HG02943 (cell line): ENCODE measurements around the gene TLE1.

Experiments used
- ATAC-seq: cut with Tn5 transposase; IDR thresholded peaks from one replicate; pipeline ENCODE4 v1.9.1; 2021; ENCODE audit warnings: mild to moderate bottlenecking, low read depth, moderate library complexity; ENCODE audit not compliant: unreplicated experiment

TLE1 gene

DNA sequence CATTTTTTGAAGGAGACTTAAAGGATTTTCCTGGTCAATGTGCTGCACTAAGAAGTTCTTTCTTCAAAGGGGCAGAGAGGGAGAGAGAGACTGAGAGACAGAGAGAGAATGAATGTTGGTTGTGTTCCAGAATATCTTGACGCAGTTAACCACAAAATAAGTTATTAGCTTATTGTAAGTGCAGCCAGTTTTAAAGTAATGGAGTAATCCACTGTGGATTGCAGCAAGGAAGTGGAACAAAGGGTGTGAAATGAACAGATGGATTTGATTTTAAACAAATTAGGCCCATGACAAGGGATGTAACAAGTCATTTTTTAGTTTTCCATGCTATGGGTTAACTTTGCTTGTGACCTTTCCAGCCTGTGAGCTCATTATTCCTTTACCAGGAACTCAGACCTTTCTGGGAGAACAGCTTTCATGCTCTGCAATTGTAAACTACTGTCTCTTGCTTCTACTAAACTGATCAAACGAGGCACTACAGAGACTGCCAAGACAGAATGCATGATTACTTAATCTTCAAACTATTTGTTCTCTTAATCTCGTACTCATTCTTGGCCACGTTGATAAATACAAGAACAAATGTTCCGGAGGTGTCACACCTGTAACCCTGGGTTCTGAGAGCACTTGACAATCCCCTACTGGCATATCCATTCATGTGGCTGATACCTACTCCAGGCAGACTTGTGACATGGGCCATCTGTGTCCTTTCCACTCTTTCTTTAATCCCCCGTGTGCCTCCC, 131.1 kb downstream of the TLE1 start:
- no peak for ATAC-seq

DNA sequence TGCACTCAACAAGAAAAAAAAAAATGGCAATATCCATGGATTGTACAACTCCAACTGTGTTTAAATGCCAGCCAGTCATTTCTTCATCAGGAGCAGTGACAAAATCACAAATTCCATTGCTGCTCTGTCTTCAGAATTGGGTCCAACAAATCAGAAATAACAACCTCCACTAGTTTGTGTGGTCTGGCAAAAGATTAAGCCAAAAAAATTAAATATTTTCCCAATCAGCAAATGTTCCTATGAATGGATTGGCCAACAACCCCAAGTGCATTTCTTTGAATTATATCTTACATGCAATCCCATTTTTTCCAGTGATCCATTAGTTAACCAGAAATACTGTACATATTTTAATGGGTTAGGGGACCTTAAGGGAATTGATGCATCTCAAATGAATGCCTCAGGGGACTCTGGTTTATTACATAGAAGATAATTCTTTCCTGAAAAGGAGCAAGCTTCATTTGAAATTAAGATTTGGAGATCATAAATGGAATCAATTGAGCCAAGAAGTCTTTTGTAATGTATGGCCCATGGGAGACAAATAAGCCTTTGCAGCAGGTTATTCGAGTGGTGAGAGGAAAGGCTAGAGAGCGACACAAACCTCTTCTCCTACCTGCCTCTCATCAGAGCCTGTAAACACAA, 131.8 kb downstream of the TLE1 start:
- no peak for ATAC-seq

DNA sequence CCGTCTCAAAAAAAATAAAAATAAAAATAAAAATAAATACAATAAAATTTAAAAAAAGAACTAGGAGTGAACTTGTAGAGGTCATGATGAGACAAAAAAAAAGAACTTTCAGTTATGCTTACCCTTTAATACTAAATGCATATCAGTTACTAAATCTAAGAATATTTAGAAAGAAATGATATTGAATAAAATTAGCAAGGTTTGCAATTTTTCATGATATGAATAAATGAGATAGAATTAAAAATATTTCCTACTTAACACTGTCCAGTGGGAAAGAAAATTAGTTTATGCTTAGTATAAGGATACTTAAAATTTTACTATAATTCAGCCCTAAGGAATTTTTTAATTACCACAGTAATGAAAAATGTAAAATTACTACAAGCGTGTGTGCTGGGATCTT, 132.4 kb downstream of the TLE1 start:
- ATAC-seq, result no peak

DNA sequence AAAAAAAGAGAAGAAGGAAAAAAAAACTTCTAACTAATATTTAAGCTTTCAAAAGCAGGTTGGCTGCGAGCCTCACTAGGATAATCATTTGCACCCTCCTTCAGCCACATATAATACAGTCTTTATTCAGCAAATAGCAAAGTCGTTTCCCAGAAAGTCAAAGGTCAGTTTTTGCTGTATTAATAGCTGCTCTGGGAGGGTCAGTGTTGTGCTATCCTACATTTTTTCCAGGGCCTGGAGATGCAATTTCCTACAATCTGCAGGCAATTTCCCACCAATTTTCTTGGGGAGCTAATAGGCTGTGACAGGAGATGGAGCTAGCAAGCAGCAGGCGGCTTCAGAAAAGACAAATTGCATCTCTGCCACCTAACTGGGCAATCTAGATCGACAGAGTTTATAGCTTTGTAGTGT, 136.8 kb downstream of the TLE1 start:
- no peak for ATAC-seq

DNA sequence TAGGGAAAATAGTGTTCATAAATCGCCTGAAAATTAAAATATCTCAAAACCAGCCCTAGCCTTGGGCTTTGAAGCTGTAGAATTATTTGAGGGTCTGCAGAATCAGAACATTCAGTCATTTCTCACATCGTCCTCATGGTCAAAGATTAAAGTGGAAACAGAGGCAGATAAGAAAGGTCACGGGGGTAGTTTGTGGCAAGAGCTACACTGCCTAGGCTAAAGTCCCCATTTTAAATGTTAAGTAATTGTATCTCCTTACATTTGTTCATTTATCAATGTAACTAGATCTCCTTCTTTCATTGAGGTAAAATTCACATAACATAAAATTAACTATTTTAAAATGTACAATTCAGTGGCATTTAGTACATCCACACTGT, 139.2 kb downstream of the TLE1 start:
- no peak for ATAC-seq

DNA sequence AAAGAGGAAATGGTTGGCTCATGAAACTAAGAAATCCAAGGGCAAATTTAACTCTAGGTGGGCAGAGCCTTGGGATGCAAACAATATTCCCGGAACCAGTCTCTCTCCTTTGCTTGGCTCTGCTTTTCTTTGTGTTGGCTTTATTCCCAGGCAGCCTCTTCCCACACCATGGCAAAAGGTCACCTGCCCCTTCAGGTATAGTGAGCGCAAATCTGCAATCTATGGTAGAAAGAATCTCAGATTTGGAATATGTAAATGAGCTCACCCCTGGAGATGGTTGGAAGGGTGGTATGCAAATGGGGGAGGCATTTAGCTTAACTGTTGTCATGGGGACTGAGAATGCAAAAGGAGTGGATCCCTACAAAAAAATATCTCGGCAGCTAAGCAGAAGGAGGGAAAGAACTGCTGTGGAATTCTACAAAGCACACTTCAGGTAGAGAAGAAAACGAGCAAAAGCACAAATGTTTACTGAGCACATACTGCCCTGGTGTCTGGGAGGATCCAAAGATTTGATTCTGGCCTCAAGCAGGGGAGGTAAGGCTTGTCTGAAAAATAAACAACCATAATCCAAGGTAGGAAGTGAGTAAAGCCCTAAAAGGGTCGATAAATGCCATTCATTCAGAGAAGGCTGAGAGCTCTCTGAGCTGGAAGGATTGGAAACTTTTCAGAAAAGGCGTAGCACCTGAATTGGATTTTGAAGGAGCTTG, 139.7 kb downstream of the TLE1 start:
- ATAC-seq, result no peak

DNA sequence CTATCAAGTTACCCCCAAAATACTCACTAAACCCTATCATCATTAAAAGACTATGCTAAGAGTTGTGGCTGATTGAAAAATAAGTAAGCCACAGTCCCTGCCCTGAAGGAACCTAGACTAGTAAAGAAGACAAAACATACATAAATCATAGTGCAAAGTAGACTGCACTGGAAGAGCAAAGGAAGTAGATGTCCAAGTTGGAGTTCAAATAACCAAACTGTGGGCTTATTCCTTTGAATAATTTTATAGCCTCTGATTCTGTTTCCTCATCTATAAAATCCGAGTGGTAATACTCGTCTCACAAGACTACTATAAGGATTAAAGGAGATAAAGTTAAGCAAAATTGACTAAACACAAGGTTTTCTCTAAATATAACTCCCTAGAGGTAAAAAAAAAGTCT, 140.4 kb downstream of the TLE1 start:
- no peak for ATAC-seq

DNA sequence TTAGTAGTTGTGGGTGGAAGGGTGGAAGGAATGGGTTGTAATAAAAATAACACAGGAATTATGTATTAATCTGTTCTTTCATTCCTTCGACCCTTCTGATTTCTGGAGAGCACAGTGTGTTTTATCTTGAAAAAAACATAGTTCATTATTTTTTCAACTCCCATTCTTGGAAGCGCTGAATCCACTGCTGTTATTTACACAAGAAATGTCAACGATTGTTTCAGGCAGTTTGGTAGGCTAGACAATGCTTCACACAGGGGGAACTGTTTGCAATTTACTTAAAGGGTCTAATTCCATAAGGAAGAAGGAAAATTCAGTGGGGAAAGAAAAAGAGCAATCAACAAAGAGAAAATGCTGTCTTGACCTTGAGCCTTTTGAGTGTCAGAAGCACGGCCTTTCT, 142.9 kb downstream of the TLE1 start:
- ATAC-seq, result no peak

DNA sequence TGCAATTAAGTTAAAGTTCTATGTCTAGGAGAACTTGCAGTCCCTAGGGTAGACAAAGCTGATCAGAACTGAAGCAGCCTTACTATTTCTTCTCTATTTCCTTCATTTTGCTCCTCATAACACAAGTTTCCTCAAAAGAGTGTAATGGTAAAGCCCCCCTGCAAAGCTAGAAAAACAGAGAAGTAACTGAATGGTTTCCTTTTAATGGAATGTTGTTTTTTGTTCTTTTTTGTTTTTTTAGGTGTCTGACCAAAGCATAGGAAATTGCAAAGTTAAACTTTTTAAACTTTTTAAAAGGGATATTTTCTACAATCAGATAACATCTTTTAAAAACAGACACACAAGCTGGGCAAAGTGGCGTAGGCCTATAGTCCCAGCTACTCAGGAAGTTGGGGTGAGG, 145.7 kb downstream of the TLE1 start:
- no peak for ATAC-seq

DNA sequence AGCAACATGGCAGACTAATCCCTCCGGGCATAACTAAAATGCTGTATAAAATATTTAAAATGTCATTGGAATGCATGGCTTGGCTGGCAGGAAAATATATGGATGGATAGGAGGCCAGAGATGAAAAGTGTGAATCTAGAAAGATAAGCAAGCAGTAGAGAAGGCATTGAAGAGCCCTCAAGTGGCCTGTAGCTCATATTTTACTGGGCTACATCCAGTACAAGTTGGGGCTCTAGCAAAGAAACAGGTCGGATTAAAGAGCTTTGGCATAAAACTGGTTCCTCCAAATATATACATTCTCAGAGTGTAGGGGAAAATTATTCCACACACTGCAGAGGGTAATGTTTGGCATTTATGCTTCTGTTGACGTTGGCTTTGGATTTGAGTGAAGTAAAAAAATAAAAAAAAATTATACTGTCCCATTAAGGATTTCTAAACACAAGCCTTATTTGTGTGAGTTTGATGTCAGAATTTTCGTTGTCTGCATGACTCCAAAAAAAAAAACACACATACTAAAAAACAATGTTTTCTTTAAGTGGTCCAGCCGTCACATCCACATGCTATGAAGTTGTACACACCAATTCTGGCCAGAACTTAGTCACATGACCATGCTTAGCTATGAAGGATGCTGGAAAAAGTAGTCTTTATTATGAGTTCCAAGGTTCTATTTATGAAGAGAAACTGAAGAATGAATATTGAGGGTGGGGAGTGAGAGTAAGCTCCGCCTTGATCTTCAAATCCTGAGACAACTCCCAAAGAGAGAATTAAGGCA, 147.0 kb downstream of the TLE1 start:
- ATAC-seq, result no peak

DNA sequence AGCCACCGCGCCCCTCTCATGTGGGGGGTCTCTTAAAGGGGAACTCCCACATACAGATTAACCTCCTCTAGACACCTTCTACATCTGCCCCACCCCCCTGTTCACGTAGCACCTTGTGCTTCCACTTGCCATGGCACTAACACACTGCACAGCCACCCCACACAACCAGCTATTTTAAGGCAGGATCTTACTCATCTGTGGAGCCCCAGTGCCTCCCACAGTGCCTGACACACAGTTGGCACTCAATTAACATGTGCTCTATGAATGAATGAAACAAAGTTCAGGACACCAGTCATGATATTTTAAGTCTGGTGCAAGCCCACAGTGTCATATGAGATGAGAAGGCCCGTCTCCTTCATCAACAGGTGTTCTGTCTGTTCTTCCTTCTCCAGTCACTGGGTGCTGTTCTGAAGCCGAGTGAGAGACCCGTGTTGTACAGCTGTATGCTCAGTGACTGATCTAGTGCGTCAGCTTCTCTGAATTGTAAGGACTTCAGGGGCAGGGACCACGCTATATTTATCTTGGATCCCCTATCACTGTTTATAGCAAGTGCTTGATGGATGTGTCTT, 149.1 kb downstream of the TLE1 start:
- no peak for ATAC-seq

DNA sequence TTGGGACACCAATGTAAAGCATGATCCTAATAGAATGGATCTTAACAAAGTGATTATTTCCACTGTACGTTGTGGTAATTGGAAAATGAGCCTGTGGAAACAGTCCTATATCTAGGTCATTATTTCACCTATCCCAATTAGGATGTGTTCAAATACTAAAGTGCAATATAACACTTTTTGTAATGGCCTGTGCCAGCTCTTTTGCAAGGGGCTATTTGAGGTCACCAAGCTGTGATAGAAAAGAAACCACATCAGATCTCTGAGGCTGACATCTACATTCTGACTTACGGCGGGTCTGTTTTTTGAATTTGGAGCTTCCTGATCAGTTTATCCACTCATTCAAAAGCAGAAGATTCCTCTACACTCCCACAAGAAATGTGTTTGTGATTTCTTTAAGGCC, 150.0 kb downstream of the TLE1 start:
- no peak for ATAC-seq

DNA sequence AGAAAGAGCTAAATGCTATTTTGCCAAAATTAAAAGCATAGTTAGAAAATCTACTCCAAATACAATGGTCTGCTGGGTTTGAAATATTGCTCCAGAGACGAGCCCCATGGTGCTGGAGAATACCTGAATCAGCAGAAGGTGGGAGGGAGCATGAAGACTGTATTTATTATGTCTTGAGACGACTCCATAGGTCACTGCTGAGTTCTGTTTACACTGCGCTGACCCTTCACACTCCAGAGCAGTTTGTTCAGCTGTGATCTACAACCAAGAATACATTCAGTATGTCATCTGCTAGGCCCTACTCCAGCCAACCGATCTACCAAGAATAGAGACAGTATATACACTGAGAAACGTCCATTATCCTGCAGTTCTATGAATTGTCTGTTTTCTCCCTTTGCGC, 150.5 kb downstream of the TLE1 start:
- ATAC-seq, result no peak

DNA sequence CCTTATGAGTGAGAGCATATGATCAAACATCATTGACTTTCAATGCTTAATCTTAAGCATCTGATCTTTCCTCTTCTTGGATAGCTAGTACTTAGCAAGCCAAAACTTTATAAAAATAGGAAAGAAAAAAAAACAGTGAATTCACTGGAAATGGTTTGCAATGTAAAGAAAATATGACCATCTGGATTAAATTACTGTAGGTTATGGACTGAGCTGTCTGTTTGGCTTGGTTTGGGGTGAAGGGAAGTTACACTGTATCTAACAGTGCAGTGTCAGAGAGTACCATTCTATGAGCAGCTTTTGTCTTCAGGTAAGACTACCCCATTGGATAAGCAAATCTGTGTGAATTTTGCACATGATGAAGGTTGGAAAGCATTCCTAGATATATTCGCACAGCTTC, 151.4 kb downstream of the TLE1 start:
- ATAC-seq, result no peak

DNA sequence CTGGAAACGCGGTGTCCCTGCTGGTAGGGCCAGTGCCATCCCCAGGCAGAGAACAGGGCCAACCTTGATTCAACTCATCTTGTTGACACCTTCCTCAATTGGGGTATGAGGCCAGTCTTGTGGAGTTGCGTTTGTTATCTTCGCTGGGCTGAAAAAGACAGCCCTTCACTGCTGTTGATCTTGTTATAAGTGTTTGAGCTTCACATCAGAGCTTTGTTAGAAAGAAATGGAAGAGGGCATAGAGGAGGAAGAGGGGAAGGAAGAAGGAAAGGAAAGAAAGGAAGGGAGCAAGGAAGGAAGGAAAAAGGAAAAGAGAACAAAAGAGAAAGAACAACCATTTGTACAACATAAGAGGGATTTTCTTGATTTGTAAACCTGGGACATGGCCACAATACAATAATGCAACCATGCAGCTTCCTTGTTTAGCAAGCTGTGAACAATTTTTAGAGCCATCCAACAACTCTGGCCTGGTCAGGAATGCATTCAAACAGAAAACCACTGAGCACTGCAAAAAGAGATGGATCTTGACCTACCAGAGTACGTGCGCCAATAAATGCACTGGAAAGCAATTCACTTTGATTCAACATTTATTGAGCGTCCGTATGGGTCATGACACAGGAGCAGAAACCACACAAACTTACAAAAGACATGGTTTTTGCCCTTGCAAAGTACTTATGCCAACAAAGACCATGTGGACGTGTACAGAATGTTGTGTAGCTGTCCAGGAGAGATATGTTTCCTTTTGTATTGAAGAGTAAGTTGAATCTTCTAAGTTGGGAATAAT, 152.9 kb downstream of the TLE1 start:
- ATAC-seq, result no peak

DNA sequence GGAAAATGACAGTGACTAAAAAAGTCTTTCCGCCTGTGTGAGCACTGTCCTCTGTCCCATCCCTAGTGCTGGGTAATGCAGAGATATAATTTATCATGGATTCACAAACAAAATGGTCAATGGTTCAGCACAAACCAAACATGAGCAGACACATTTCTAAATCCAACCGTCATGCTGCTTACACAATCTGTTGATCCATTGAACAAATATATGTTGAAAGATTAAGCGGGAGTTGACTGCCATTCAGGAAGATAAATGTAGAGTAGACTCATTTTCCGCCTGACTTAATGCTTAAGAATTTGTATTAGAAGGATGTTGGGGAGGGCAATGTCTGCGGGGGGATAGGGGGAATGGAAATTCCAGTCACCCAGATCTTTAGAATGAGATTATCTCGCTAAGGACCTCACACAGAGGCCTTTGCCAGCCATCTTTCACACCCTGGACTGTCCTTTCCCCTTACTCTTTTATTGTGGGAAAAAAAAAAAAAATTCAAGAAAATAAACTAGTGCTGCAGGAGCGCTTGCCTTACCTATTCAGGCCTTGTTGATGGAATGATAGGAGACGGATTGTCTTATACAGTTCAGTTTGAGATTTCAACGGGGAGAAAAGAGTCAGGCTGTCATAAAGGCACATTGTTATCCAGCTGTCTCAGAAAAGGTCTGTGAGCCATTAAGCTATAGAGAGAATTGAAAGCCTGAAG, 153.7 kb downstream of the TLE1 start:
- no peak for ATAC-seq

DNA sequence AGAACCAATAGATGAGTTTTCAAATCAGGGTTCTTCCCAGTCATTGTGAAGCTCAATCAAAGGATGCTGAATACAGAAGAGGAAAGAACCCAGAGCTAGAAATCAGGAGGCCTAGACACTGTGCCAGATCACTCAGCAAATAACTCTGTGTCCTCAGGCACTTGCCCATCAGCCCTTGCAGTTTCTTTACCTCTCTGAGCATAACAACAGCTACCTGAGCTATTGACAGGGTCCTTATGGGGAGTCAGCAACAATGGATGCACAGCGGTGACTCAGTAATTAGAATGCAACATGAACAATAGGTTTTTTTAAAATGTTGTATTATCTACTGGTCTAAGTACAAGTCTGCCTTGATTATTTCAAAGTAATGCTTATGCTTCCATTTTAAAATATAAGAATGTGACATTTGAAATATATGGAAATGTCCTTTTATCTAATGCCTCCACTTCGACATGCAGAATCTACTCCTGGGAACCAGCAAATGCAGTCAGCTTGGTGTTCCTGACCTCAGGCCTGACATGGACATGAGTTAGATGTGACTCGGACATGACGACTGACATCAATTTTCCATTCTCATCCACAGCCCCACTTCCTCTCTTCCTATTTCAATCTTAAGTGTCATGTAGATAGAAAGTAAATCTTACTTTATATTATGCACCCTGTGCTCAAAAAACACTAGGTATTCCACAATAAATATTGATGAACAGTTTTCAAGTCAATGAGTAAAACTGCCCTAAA, 155.0 kb downstream of the TLE1 start:
- no peak for ATAC-seq
